Esophagus muscularis mucosa (tissue), 4 donors: ENCODE results near the gene EPHB2. TPM values are rescaled to one million over a fixed set of nuclear protein-coding genes. Genes with fewer than 3 reads are reported as not detected.

Source experiments
- DNase-seq: peaks from one replicate; pipeline ENCODE4 v3.0.0-alpha.2; 2017; ENCODE audit errors: extremely low spot score
- H3K27ac ChIP-seq, 4 donors: fragments of 200-600 bp; sonication (generic); replicated peaks in 1 of 4; 1 replicate in 3 of 4; 2 replicates in 1 of 4; pipeline ENCODE4 v1.5.1; 2016 to 2019; ENCODE audit warnings: mild to moderate bottlenecking in 1 of 4
- H3K27me3 ChIP-seq, 4 donors: fragments of 200-600 bp; sonication (generic); one replicate each; pipeline versions ENCODE4 v1.5.1 to v1.6.0; 2016 to 2019
- H3K36me3 ChIP-seq, 4 donors: fragments of 200-600 bp; sonication (generic); one replicate each; pipeline ENCODE4 v1.5.1; 2016 to 2019
- H3K4me1 ChIP-seq, 4 donors: fragments of 200-600 bp; sonication (generic); one replicate each; pipeline ENCODE4 v1.5.1; 2016 to 2019
- H3K4me3 ChIP-seq, 4 donors: fragments of 200-600 bp; sonication (generic); 1 replicate in 2 of 4; 2 replicates in 2 of 4; pipeline ENCODE4 v1.5.1; 2016 to 2019; ENCODE audit warnings: mild to moderate bottlenecking in 4 of 4, moderate library complexity in 1 of 4
- H3K9me3 ChIP-seq, 4 donors: fragments of 200-600 bp; sonication (generic); 1 replicate in 3 of 4; 2 replicates in 1 of 4; pipeline ENCODE4 v1.5.1; 2016 to 2019
- CTCF ChIP-seq, 3 experiments: fragments of 200-600 bp in 2 of 3; fragments of 450-650 bp in 1 of 3; sonication (generic) in 2 of 3; IDR thresholded peaks; one replicate each; pipeline ENCODE4 v1.5.1; 2017 to 2019; ENCODE audit warnings: antibody characterized with exemption in 3 of 3, mild to moderate bottlenecking in 2 of 3, moderate library complexity in 1 of 3
- EP300 ChIP-seq: sonication (generic); formaldehyde crosslinking; IDR thresholded peaks from one replicate; pipeline ENCODE4 v1.6.1; 2017; ENCODE audit warnings: antibody characterized with exemption
- POLR2A ChIP-seq: fragments of 450-650 bp; IDR thresholded peaks from one replicate; pipeline ENCODE4 v1.6.1; 2017; ENCODE audit warnings: antibody characterized with exemption, moderate library complexity, mild to moderate bottlenecking, low read depth
- POLR2AphosphoS5 ChIP-seq, 2 donors: sonication (generic); formaldehyde crosslinking; IDR thresholded peaks; one replicate each; pipeline ENCODE4 v1.6.1; 2017; ENCODE audit warnings: antibody characterized with exemption in 2 of 2
- WGBS: methylation state at CpG from one replicate; pipeline ENCODE4 v1.1.5; 2018; 5-methylcytosine and 5-hydroxymethylcytosine counted together
- intact Hi-C: fragments of 100-400 bp; cut with DNase I; formaldehyde crosslinking; loops from one replicate; pipeline ENCODE4 v1.15.1; 2023
- total RNA-seq, 4 donors: library from RNA; depleted of rRNA; stranded (reverse); fragments of >200 nt; gene quantifications; one replicate each; pipeline versions ENCODE4 v1.1.0 to v1.2.1, GENCODE V29; 2016

Gene EPHB2
- total RNA-seq, 4 donors from 2014 or later = 1.5 to 3.3 (median 1.9) TPM

GRCh38 chr1:22852144-22852655 is 141.6 kb downstream of the EPHB2 start:
- 89% methylated on average over 4 of the region's 6 CpGs for WGBS
- Histone ChIP-seq H3K36me3 (no peaks in the 10 kb centered on the region), H3K4me3 (no peak overlapping the region), H3K4me1 (no peaks in the 10 kb centered on the region), H3K27ac (no peak overlapping the region), H3K9me3 (no peaks in the 10 kb centered on the region), H3K27me3 (peaks cover 0 to 21% (median 0%) of the 10 kb centered on the region in 4 donors)
- no peak for DNase-seq
- no peak for TF ChIP-seq CTCF (IDR thresholded peaks at IDR 0.05)
- no peak for TF ChIP-seq POLR2AphosphoS5 (IDR thresholded peaks at IDR 0.05)
- TF ChIP-seq POLR2A = no peak
- TF ChIP-seq EP300 = no peak
- intact Hi-C loops = no loop called here

GRCh38 chr1:22853651-22854185 is 143.1 kb downstream of the EPHB2 start:
- intact Hi-C loops = no loop called here
- no peak for DNase-seq
- no peaks in the 10 kb centered on the region for H3K4me1 ChIP-seq
- no peaks in the 10 kb centered on the region for H3K9me3 ChIP-seq
- no peak overlapping the region for H3K4me3 ChIP-seq
- H3K27me3 ChIP-seq = peaks cover 0 to 18% (median 0%) of the 10 kb centered on the region in 4 donors
- H3K27ac ChIP-seq = no peak overlapping the region
- no peaks in the 10 kb centered on the region for H3K36me3 ChIP-seq
- TF ChIP-seq EP300 (no peak), CTCF (IDR thresholded peaks at IDR 0.05) (no peak), POLR2A (no peak), POLR2AphosphoS5 (IDR thresholded peaks at IDR 0.05) (no peak)
- WGBS = 80% methylated on average over 9 of the region's 9 CpGs

GRCh38 chr1:22854688-22855565 is 144.3 kb downstream of the EPHB2 start:
- Histone ChIP-seq H3K27me3 (peaks cover 0 to 18% (median 0%) of the 10 kb centered on the region in 4 donors), H3K9me3 (no peaks in the 10 kb centered on the region), H3K27ac (no peak overlapping the region), H3K4me1 (no peaks in the 10 kb centered on the region), H3K36me3 (no peaks in the 10 kb centered on the region), H3K4me3 (no peak overlapping the region)
- intact Hi-C loops = no loop called here
- DNase-seq = no peak
- TF ChIP-seq CTCF (IDR thresholded peaks at IDR 0.05) (no peak), POLR2A (no peak), EP300 (no peak), POLR2AphosphoS5 (IDR thresholded peaks at IDR 0.05) (no peak)
- 83% methylated on average over 5 of the region's 6 CpGs for WGBS

- Histone ChIP-seq H3K4me3 (no peak overlapping the region), H3K9me3 (no peaks in the 10 kb centered on the region), H3K4me1 (no peaks in the 10 kb centered on the region), H3K27ac (no peak overlapping the region), H3K36me3 (no peaks in the 10 kb centered on the region), H3K27me3 (peaks cover 0 to 18% (median 0%) of the 10 kb centered on the region in 4 donors)
- DNase-seq = no peak
- 88% methylated on average over 14 of the region's 15 CpGs for WGBS
- intact Hi-C loops = no loop called here
- TF ChIP-seq POLR2AphosphoS5 (IDR thresholded peaks at IDR 0.05) (no peak), CTCF (IDR thresholded peaks at IDR 0.05) (no peak), EP300 (no peak)
Observed at GRCh38 chr1:22855668-22856606, 145.3 kb downstream of the EPHB2 start.
